GM12878 (cell line): ENCODE results near the gene ZNF652.

Source experiments
- POLR2AphosphoS5 ChIP-seq: IDR thresholded peaks from 2 replicates; pipeline ENCODE4 v1.6.1; 2011; ENCODE audit warnings: mild to moderate bottlenecking, low read length, inconsistent platforms
- RELB ChIP-seq: fragments of 450-650 bp; IDR thresholded peaks from 2 replicates; pipeline ENCODE4 v1.6.1; 2017; ENCODE audit warnings: low read depth, mild to moderate bottlenecking, moderate library complexity

GRCh38 chr17:49327835-49328784 is 33.9 kb downstream of the ZNF652 start:
- TF ChIP-seq POLR2AphosphoS5 (no peak), RELB (peak; percentile 32; the same call in 1 of the 2 replicates)
